Prostate gland (tissue), 2 donors: ENCODE data around the gene GOLGA5.

Experiments used
- CTCF ChIP-seq, 4 experiments: fragments of 200-600 bp in 2 of 4; fragments of 450-650 bp in 2 of 4; sonication (generic) in 2 of 4; IDR thresholded peaks; 1 replicate in 3 of 4; 2 replicates in 1 of 4; pipeline ENCODE4 v1.5.1; 2016 to 2019; ENCODE audit warnings: antibody characterized with exemption in 4 of 4, mild to moderate bottlenecking in 2 of 4, moderate library complexity in 2 of 4
- POLR2A ChIP-seq: fragments of 450-650 bp; IDR thresholded peaks from one replicate; pipeline ENCODE4 v1.6.1; 2016; ENCODE audit warnings: antibody characterized with exemption, mild to moderate bottlenecking
- POLR2AphosphoS5 ChIP-seq: sonication (generic); formaldehyde crosslinking; IDR thresholded peaks from one replicate; pipeline ENCODE4 v1.6.1; 2017; ENCODE audit warnings: antibody characterized with exemption

DNA sequence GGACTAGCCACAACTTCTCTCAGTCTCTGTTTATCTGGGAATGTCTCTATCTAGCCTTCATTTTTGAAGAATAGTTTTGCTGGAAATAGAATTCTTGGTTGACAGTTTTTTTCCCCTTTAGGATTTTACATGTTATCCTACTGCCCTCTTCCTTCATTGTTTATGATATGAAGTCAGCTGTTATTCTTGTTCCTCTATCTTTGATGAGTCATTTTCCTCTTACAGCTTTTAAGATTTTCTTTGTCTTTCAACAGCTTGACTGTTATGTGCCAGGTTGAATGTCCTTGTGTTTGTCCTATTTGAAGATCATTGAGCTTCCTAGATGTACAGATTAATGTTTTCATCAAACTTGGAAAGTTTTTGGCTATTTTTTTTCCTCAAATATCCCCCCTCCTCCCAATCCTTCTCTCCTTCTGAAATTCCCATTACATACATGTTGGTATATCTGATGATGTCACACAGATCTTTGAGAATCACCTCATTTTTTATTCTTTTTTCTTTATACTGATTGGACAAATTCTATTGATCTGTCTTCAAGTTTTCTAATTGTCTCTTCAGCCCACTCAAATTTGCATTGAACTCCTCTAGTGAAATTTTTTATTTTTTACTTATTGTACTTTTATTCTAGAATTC lies 4.5 kb upstream of the GOLGA5 start:
- TF ChIP-seq CTCF (IDR thresholded peaks at IDR 0.05), result no peak
- TF ChIP-seq POLR2A, result no peak
- no peak for TF ChIP-seq POLR2AphosphoS5
